ENCODE measurements around the gene SYT2.

SYT2 gene

DNA sequence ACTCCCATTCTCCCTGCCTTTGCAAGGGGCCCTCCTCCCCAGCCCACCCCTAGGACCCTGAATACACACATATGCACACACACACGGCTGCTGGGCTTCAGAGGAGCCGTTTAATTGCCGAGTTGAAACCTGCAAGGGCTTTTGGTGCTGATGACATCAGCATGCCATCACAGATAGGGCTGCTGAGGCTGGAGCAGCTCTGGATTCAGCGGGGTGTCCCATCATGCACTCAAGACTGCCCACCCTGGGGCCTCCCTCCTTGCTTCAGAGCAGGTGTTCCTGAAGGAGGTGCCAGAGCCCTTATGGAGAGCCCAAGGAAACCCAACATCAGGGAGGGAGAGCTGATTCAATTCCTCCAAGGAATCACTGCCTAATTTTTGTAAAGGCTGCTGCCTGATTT, 5.7 kb downstream of the SYT2 start:
- DNase-seq (ENCODE audit: low spot score), result no peak

DNA sequence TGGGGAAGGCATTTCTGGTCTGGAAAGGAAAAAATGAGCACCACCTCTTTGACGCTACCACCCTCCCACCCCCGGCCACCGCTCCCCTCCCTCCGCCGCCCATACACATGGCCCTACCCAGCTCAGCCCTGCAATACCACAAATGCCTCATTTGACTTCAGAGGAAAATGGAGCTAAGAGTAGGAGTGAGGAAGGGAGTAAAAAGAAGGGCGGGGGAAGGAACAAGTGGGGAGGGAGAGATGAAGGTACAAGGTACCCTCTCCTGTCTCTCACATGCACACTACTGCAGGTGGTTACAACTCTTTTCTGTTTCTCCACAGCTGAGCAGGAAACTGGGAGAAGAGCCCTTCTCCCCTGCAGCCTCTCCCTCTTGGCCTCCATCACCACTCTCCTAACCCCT, 7.1 kb downstream of the SYT2 start:
- no peak for DNase-seq (ENCODE audit: low spot score)

DNA sequence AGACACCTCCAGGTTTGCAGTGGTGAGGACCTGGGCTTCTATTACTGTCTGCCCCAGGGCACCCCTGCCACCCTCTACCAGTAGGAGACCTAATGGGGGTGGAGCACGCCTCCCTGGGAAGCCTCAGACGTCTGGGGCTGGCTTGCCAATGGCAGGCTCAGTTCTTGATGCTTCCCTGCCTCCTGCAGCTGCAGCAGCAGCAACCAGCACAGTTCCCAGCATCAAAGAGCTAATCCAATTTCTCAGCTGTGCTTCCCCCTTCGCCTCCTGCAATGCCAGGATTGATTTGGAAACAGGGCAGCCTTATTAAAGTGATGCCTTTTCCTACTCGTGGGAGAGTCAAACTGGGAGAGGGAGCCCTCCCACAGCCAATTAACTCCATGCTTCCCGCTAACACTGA, 8.2 kb downstream of the SYT2 start:
- no peak for DNase-seq (ENCODE audit: low spot score)

DNA sequence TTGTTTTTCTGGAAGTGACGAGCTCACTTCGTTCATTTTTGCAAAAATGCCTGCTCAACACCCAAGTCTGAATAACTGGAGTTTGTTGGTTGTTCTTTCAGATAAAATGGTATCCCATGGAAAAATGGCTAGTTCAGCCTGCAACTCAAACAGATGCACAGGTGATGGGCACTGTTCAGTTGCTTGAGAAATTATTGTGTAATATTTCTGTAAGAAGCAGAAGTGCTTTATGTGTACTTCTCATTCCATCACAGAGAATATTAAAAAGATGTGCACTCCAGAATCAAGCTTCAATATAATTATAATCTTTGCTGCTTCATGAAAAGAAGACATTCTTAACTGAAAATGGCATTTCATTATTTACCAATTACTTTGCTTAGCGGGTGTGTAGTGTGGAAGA, 9.1 kb downstream of the SYT2 start:
- DNase-seq (ENCODE audit: low spot score), result no peak

DNA sequence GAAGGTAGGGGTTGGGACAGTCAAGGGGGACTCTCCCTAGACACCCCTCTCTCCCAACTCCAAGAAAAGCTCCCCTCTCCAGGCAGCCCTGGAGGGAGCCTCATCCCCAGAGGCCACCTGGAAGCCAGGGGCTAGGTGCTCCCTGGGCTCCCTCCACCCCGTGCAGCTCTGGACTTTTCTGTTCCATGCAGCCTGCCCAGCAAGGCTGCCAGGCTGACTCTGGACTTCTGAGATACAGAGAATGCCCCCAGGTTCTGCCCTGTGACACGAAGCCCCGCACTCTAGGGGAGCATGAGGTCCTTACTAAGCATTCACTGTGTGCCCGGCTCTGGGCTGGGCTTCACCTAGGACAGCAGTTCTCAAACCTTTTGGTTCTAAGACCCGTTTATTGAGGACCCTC, 10.2 kb downstream of the SYT2 start:
- no peak for DNase-seq (ENCODE audit: low spot score)

DNA sequence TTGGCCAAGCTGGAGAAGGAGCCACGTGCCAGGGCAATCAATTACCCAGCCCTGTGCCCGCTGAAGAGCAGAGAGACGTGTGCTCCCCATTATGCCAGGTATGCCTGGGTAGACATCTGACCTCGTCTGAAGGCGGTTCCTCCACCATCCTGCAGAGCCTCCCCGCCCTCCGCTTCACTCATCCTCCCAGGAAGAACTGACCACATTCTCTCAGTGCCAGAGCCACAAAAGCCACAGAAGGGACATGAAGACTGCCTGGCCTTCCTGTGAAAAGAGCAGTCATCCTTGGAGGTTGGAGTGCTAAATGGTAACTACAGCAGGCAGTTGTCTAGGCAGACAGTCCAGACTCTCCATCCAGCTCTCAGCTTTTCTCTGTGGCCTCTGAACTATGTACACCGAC, 12.0 kb downstream of the SYT2 start:
- DNase-seq (ENCODE audit: low spot score), result no peak

DNA sequence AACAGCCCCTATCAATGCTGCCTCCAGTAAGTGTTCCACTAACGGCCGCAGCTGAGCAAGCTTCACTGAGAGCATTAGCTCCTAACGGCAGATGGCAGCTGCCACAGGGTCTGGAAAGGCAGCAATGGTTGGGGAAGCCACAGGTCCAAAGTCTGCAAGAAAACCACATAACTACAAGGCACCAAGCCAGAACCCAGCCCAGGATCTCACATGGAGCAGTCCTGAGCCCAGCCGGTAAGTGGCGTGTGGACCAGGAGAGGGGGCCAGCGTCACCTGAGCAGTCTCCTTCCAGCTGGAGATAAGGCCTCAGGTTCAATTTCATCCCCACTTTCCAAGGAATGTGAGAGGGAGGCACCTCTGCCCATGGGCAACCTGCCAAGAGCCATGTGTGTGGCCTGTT, 13.2 kb downstream of the SYT2 start:
- no peak for DNase-seq (ENCODE audit: low spot score)

DNA sequence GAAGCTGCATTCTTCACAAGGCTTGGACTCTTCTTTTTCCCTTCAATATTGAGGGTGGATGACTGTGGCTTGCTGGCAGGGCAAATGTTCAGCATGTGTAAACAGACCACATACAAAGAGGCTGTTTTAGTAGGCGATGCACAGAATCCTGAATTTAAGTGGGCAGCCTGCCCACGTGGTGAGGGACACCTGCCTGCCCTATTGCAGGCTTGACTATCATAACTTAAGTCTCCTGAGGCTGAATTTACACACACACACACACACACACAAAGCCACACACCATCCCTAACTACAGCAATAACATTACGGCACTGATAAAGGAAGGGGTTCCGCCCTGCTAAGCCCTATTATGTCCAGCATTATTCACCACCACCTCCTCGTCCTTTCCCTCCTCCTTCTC, 15.9 kb downstream of the SYT2 start:
- no peak for DNase-seq (ENCODE audit: low spot score)

DNA sequence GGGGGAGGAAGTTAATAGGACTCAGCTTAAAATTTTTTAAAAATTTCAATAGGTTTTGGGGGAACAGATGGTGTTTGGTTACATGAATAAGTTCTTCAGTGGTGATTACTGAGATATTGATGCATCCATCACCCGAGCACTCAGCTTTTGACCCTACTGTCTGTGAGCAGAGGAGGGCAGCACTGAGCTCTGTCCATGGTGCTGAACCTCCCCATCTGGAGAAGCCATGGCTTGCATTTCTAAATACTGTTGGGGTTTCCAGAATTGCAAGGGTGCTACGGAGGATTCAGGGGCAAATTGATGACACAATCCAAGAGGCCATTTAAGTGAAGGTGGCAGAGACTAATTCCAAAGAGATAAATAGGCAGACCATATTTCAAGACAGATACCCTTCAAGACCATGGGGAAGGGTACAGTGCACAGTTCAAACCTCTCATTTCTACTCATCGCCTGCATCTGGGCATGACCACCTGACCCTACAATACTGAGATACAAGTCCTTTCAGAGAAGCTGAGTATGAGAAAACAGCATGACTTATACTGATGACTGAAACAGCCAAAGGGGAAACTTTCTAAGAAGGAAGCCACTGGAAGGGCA, 17.2 kb downstream of the SYT2 start:
- DNase-seq (ENCODE audit: low spot score), result peak; percentile 87

DNA sequence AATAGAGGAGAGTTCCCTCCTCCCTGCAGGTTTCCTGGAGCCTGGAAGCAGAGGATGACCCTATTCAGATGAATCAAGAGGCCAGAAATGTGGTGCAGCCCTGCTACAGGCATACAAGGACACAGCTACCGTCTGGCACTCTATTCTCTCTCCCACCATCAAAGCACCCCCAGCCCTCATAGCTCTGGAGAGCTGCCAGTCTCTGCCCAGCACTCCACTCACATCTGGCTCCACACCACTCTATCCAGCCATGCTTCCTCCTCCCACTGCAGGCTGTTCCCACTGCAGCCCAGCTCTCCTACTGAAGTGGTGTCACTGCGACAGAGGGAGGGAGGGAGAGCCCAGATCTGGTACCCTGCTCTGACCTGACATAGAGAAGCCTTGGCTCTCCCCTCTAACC, 18.4 kb downstream of the SYT2 start:
- no peak for DNase-seq (ENCODE audit: low spot score)

DNA sequence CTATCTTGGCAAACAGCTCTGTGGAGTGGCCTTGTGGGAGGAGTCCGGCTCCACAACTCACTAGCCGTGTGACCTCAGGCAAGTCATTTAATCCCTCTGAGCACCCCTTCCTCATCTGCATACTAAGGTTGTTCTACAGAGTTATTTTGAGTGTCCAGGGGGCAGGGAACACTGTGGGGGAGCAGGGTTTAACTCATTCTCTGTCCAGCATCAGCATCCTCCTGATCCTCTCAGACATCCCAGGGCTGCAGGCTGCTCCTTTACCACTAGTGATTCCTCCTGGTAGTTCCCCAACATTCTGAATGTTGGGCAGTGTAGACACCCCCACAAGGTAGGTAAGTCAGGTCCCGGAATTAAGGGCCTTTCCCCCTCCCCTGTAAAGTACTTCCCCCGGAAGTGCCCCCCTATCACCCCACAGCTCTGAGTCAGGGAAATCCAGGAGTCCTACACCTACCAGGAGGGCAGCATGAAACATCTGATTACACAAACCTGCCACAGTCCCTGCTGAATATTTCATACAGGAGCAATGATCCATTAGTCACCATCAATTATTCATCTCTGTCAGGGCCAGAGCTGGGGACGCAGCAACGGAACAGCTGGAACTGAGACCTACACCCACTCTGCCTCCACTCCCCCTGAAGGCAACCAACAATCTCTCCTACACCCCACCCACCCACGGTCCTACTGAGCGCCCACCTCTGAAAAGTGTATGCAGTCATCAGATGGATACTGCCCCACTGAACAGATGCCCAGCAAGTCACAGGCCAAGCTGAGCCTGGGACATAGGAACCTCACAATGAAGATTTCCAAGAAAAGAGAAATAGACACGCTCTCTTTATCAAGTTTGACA, 20.5 kb downstream of the SYT2 start:
- DNase-seq (ENCODE audit: low spot score), result no peak

DNA sequence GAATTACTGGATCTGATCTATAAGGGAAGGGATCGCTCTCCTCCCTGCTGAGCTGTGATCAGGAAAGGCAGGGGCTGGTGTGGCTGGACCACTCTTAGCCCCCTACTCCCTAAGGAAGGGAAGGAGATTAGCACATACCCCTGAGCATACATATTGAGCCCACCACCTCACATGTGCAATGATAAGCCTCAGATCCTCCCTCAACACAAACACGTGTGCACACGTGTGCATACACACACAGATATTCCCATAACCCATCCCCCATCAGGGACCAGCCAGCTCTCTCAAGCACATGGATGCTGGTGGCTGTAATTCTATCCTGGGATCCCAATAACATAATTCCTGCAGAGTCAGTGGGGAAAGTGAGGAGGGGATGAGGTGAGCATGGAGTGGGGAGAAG, 21.2 kb downstream of the SYT2 start:
- no peak for DNase-seq (ENCODE audit: low spot score)

DNA sequence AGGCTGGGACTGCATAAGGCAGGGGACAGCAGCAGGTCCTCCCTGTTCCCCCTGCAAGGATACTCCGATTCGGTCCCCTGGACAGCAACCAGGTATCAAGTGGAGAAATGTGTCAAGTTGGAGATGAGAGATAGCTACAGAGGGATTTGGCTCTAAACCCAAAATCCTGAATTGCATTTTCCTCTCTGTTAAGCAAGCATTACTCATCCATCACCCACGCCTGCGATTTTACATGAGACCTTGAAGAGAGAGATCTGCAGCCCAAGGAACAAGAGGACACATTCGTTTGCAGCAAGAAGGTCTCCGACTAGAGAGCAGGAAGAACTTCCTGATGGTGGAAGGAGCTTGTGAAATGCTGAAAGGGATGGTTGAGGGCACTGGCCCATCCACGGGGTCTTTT, 21.9 kb downstream of the SYT2 start:
- no peak for DNase-seq (ENCODE audit: low spot score)

DNA sequence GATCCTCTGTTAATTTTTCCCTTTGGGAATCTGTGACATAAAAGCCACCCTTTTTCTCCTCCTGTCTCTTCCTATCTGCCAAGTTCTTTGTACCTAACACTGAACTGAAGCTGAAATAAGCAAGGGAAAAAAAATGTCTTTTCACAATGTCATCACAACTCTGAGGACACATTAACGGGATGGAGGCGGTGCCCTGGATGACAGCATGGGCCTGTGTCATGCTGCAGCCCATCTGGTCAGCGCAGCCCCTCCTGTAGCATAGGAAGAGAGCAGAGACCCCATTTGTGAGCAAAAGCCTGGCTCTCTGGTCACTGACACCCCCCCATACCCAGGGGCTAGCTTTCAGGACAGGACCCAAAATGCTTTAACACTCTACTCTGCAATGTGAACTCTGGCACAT, 22.5 kb downstream of the SYT2 start:
- DNase-seq (ENCODE audit: low spot score), result no peak

DNA sequence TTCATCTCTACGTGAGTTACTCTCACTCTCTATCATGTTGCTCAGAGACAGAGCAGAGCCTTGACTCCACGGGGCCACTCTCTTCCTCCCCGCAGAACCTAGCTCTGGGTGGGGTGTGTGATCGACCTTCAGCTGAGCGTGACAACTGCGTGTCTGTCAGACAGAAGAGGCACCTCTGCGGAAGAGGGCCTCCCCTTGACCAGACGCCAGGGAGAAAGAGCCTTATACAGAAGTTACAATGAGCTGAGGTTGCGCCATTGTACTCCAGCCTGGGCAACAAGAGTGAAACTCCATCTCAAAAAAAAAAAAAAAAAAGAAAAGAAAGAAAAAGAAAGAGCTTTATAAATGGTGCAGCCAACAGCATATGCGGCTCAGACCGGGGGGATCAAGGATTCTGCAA, 22.9 kb downstream of the SYT2 start:
- DNase-seq (ENCODE audit: low spot score), result no peak

DNA sequence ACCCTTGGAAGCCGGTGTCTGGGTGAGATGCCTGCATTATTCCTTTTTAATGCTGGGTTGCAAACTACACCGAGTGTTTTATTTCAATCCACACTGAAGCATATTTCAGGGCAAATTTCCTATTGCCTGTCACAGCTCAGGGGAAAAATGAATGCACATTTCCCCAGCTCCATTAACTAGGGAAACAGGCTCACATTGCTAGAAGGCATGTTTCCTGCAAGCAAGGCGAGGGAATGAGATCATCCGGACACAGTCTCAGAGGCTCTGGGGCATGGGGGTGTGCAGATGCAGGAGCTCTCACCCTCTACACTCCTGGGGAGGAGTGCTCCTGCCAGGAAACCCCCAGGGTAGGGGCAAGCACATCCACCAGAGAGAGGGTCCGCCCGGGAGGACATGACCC, 24.6 kb downstream of the SYT2 start:
- DNase-seq (ENCODE audit: low spot score), result no peak

DNA sequence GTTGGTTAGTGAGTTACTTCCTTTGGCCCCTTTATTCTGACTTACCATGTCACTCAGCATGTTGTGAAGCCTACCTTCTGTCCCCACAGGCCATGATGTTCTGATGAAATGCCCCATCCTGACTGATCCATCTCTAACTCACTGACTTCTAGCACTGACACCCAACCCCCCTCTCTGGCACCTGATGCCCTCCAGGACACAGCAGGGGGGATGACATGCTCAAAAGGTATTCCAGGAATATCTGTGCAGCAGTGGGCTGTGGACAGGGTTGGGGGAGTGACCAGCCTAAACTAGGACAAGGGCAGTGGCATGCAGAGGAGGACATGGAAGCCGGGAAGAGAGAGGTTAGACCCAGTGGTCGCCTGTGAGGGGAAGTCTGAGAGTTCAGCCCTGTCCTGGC, 25.5 kb downstream of the SYT2 start:
- no peak for DNase-seq (ENCODE audit: low spot score)

DNA sequence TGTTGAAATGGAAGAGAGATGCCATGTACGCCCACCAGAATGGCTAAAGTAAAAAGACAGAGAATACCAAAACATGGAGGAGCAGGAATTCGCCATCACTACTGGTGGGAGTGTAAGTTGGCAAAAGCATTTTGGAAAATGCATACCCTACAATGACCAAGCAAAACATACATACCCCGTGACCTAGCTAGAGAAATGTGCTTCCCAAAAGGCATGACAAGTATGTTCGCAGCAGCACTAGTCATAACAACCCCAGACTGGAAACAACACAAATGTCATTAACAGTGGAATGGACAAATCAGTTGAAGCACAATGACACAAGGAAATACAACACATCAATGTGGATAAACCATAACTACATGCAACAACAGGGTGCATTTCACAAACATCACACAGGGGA, 27.2 kb downstream of the SYT2 start:
- DNase-seq (ENCODE audit: low spot score), result no peak

DNA sequence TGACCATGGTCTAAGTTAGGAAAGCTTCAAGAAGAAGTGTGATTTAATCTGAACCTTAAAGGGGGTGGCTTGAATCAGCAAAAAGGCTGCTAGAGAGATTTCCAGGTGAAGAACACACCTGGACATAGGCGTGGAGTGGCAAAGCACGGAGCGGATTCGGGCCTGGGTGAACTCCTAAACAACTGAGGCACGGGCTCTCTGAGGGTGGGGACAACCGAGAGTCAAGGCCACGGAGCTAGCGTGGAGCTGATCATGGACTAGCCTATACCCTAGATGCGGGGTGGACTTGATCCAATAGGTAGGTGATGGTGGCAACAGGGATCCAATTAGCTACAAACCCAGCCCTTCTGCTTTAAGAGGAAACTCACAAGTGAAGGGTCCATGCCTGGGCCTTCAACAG, 27.8 kb downstream of the SYT2 start:
- DNase-seq (ENCODE audit: low spot score), result no peak

DNA sequence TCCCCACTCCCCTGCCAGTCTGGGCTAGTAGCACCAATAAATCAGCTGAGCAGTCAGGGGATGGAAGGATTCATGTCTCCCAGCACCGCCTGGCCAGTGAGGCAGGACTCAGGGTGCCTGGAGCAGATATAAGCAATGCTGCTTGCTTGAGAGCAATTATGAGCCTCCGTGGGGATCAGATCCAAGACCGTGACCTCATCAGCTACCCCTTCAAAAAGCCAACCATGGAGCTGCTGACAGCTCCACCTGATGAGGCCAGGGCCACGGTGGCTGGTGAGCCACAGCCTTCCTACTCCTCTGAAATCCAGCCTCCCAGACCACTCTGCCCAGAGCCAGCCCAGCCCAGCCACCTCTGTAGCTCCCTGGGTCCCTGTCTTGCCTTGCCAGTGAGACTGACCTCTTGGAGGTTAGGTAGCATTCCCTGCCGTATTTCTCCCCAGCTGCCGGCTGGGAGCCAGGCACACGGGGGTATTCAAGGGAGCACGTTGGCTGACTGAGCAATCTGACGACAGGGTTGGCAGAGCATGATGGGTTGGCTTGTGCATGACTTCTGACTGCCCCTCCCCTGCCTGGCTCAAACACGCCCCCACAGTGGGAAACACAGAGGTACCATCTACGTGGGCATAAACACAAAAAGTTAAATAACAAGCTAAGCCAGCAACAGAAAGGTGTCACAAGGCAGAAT, 28.4 kb downstream of the SYT2 start:
- DNase-seq (ENCODE audit: low spot score), result no peak

DNA sequence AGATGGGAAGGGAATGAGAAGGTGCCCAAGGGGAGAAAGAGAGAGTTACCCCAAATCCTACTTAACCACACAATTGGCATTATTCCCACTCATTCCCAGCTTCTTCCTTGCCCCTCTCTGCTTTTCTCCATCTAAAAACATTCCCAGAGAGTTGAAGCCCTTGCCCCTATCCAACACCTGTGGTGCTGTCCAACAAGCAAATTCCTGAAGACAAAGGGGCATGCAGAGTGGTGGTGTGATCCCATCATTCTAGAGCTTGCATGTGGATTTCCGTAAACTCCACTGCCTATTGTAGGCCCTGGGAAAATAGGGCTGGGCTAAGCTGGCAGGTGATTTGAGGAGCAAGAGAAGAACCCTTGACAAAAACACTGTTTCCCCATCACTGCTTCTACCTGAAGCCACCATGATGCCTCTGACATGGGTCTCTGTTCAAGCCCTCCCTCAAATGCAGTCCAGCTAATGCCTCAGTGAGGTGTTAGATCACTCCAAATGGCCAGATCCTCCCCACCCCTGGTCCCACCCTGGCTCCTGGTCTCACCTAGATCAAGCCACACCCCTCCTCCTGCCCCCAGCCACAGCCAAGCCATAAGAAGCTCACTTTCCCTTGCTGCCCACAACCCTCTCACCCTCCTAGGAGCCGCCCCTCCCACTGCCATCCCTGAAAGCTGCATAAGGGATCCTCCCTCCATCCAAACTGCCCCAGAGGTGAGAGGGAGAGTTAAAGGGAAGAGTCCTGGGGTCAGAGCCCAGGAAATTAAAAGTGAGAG, 29.5 kb downstream of the SYT2 start:
- no peak for DNase-seq (ENCODE audit: low spot score)

DNA sequence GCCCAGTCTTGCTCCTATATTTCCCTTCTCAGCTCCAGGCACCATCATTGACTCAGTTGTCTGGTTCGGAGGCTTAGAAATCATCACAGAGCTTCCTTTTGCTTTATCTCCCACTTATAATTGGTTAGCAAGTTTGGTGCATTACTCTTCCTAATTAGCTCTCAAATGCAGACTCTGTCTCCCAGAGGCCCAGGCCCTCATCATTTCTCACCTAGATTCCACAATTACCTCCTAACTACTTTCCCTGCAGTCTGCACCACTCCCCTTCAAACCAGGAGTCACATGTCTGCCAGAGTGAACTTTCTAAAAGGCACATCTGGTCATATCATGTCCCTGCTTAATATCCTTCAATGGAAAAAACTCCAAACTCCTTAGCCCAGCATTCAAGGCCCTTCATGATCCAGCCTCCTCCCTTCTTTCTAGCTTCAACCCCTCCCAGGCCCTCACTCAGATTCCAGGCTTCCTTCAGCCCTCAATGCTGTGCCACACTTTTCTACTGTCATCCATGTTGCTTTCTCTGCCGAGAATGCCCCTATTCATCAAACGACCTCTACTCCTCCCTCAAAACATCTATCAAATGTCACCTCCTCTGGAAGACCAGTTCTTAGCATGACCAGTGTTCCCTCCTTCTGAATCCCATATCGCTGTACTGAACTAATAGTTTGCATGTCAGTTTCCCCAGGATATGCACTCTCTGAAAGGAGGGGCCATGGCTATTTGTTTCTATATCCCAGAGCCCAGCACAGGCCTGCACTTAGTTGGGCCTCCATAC, 30.7 kb downstream of the SYT2 start:
- no peak for DNase-seq (ENCODE audit: low spot score)

All from AG20443 (cell line).